Glutamatergic neuron (in vitro differentiated cells): ENCODE measurements around the gene AGPAT1. TPM values are rescaled to one million over a fixed set of nuclear protein-coding genes. Genes with fewer than 3 reads are reported as not detected.

ENCODE experiments used
- DNase-seq: peaks from one replicate; pipeline ENCODE4 v3.0.0; 2022
- H3K27ac Mint-ChIP-seq: one replicate; pipeline ENCODE4 v1.8.0; 2020; ENCODE audit warnings: mild to moderate bottlenecking, mixed read lengths, inconsistent platforms; ENCODE audit not compliant: unreplicated experiment
- H3K27me3 Mint-ChIP-seq: one replicate; pipeline ENCODE4 v1.8.0; 2020; ENCODE audit warnings: mild to moderate bottlenecking, moderate library complexity, mixed read lengths, inconsistent platforms; ENCODE audit not compliant: unreplicated experiment
- H3K36me3 Mint-ChIP-seq: one replicate; pipeline ENCODE4 v1.8.0; 2020; ENCODE audit warnings: mild to moderate bottlenecking, mixed read lengths, inconsistent platforms; ENCODE audit not compliant: unreplicated experiment
- H3K4me1 Mint-ChIP-seq: one replicate; pipeline ENCODE4 v1.8.0; 2020; ENCODE audit warnings: mild to moderate bottlenecking, low read depth, mixed read lengths, inconsistent platforms; ENCODE audit not compliant: unreplicated experiment
- H3K4me3 Mint-ChIP-seq: one replicate; pipeline ENCODE4 v1.8.0; 2020; ENCODE audit warnings: mild to moderate bottlenecking, mixed read lengths, inconsistent platforms; ENCODE audit not compliant: unreplicated experiment
- H3K9me3 Mint-ChIP-seq: one replicate; pipeline ENCODE4 v1.8.0; 2020; ENCODE audit warnings: mild to moderate bottlenecking, moderate library complexity, mixed read lengths, inconsistent platforms; ENCODE audit not compliant: unreplicated experiment
- total RNA-seq: library from RNA; stranded (reverse); fragmentation: NEBNext Ultra II Directional; extraction: Animal tissue kit (Norgen Biotek cat#: 25700); gene quantifications from one replicate; pipeline ENCODE4 v1.2.1, GENCODE V29; 2021; ENCODE audit not compliant: unreplicated experiment
- TF ChIP-seq, protein P1 (sequence below): fragments of 200-600 bp; sonication (generic); IDR thresholded peaks from one replicate; pipeline ENCODE4 v1.5.0; 2021; ENCODE audit not compliant: partially characterized antibody, unreplicated experiment

The AGPAT1 gene
- total RNA-seq, 1 donor from 2014 or later = 136 TPM

DNA sequence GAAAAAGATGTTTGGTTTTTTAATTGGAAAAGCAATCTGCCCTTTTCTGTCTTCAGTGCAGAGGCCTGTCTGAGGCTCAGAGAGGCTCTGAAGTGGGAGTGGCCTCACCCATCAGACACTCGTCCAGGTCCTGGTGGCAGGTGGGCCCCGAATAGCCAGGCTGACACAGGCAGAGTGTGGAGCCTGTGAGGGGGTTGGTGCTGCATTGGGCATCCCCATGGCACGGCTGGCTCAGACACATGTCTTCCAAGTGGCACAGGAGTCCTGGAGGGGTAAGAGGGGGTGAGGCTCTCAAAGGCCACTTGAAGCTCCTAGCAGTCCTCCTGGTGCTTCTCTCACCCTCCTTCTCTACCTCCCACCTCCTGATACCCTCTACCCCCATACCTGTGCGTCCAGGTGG, 44.1 kb upstream of the AGPAT1 start:
- H3K36me3 Mint-ChIP-seq = peaks cover 3% of the 10 kb centered on the region
- H3K4me1 Mint-ChIP-seq = no peaks in the 10 kb centered on the region
- H3K4me3 Mint-ChIP-seq = no peak overlapping the region
- H3K27ac Mint-ChIP-seq = no peak overlapping the region
- TF ChIP-seq, protein P1, sequence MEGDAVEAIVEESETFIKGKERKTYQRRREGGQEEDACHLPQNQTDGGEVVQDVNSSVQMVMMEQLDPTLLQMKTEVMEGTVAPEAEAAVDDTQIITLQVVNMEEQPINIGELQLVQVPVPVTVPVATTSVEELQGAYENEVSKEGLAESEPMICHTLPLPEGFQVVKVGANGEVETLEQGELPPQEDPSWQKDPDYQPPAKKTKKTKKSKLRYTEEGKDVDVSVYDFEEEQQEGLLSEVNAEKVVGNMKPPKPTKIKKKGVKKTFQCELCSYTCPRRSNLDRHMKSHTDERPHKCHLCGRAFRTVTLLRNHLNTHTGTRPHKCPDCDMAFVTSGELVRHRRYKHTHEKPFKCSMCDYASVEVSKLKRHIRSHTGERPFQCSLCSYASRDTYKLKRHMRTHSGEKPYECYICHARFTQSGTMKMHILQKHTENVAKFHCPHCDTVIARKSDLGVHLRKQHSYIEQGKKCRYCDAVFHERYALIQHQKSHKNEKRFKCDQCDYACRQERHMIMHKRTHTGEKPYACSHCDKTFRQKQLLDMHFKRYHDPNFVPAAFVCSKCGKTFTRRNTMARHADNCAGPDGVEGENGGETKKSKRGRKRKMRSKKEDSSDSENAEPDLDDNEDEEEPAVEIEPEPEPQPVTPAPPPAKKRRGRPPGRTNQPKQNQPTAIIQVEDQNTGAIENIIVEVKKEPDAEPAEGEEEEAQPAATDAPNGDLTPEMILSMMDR = no peak
- H3K9me3 Mint-ChIP-seq = peaks cover 4% of the 10 kb centered on the region
- no peak for DNase-seq
- peaks cover 6% of the 10 kb centered on the region for H3K27me3 Mint-ChIP-seq

DNA sequence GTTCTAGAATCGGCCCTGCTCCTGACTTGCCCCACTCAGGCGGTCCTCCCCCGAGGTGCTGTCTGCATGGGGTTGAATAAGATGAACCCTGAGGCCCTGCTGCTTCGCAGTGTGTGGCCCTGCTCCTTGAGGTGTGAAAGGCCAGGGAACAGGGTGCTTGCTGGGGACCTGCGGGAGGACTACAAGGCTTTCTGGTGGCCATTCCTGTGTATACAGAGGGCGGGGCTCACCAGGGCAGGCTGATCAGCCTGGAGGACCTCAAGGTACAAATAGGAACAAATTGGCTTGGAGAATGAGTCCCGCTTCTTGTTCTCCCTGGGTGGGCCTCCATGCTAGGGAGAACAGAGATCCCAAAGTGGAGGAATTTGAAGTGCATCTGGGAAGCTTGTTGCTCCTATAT, 42.3 kb upstream of the AGPAT1 start:
- no peak overlapping the region for H3K27ac Mint-ChIP-seq
- TF ChIP-seq, protein P1 = no peak
- no peak overlapping the region for H3K4me3 Mint-ChIP-seq
- DNase-seq = no peak
- peaks cover 3% of the 10 kb centered on the region for H3K36me3 Mint-ChIP-seq
- H3K27me3 Mint-ChIP-seq = peaks cover 4% of the 10 kb centered on the region
- peaks cover 2% of the 10 kb centered on the region for H3K9me3 Mint-ChIP-seq
- no peaks in the 10 kb centered on the region for H3K4me1 Mint-ChIP-seq

DNA sequence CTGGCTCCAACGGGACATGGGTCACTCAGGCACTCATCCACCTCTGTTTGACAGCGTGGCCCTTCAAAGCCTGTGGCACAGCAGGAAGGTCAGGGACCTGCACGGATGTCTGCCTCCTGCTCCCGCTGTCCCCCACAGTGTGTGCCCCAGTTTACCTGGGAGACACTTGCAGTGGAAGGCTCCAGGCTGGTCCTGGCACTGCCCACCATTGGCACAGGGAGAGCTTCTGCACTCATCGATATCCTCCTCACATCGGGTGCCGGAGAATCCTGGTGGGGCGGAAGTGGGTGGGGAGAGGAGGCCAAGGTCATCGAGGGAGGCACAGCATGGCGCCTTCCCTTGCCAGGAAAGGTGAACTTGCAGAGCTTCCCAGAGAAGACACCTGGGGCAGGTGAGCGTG, 41.1 kb upstream of the AGPAT1 start:
- H3K4me1 Mint-ChIP-seq = no peaks in the 10 kb centered on the region
- peaks cover 3% of the 10 kb centered on the region for H3K36me3 Mint-ChIP-seq
- peaks cover 2% of the 10 kb centered on the region for H3K9me3 Mint-ChIP-seq
- no peak overlapping the region for H3K4me3 Mint-ChIP-seq
- no peak overlapping the region for H3K27ac Mint-ChIP-seq
- DNase-seq = no peak
- peaks cover 5% of the 10 kb centered on the region for H3K27me3 Mint-ChIP-seq
- TF ChIP-seq, protein P1 = no peak

DNA sequence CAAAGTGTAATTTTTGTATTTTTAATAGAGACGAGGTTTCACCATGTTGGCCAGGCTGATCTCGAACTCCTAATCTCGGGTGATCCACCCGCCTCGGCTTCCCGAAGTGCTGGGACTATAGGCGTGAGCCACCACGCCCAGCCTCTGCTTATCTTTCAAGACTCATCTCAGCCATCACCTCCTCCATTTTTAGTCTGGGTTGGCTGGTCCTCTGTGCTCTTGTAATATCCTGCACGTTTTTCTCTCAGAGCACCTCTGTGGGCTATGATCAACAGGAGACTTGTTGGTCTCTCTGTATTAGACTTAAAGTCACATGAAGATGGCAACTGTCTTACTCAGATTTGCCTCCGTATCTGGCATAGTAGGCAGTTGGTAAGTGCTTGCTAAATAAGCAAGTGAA, 40.4 kb upstream of the AGPAT1 start:
- H3K4me1 Mint-ChIP-seq = no peaks in the 10 kb centered on the region
- no peak overlapping the region for H3K27ac Mint-ChIP-seq
- H3K4me3 Mint-ChIP-seq = no peak overlapping the region
- H3K9me3 Mint-ChIP-seq = peaks cover 2% of the 10 kb centered on the region
- peaks cover 3% of the 10 kb centered on the region for H3K36me3 Mint-ChIP-seq
- peaks cover 5% of the 10 kb centered on the region for H3K27me3 Mint-ChIP-seq
- TF ChIP-seq, protein P1 = no peak
- no peak for DNase-seq

DNA sequence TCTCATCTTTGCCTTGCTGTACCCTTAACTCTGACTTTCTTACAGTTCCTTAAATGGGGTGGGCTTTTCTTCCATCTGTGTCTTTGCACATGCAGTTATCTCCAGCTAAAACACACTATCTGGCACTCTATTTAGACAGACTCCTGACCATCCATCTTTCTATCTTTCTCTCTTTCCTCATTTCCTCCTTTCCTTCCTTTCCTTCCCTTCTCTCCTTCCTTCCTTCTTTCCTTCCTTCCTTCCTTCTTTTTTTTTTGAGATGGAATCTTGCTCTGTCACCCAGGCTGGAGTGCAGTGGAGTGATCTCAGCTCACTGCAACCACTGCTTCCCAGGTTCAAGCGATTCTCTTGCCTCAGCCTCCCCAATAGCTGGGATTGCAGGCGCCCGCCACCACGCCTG, 39.7 kb upstream of the AGPAT1 start:
- DNase-seq = no peak
- no peak overlapping the region for H3K27ac Mint-ChIP-seq
- H3K9me3 Mint-ChIP-seq = peaks cover 2% of the 10 kb centered on the region
- no peak overlapping the region for H3K4me3 Mint-ChIP-seq
- H3K4me1 Mint-ChIP-seq = no peaks in the 10 kb centered on the region
- TF ChIP-seq, protein P1 = no peak
- peaks cover 7% of the 10 kb centered on the region for H3K27me3 Mint-ChIP-seq
- peaks cover 3% of the 10 kb centered on the region for H3K36me3 Mint-ChIP-seq
